Cardiac muscle cell (in vitro differentiated cells and primary cell): Measurements from ENCODE around the gene ROBO2. TPM values are rescaled to one million over a fixed set of nuclear protein-coding genes. Genes with fewer than 3 reads are reported as not detected.

Experiments used
- DNase-seq, 2 donors: peaks; one replicate each; pipeline versions ENCODE4 v3.0.0 to v3.0.0-alpha.2; 2010 to 2017; ENCODE audit warnings: low read depth in 1 of 2, low spot score in 1 of 2
- H3K27ac ChIP-seq: fragments of 200-600 bp; sonication (generic); 2 replicates; pipeline ENCODE4 v1.5.1; 2016
- H3K27me3 ChIP-seq: fragments of 200-600 bp; sonication (generic); 2 replicates; pipeline ENCODE4 v1.6.0; 2016; ENCODE audit warnings: control low read depth
- H3K36me3 ChIP-seq: fragments of 200-600 bp; sonication (generic); 2 replicates; pipeline ENCODE4 v1.5.1; 2016; ENCODE audit warnings: control low read depth
- H3K4me1 ChIP-seq: fragments of 200-600 bp; sonication (generic); 2 replicates; pipeline ENCODE4 v1.8.1; 2017; ENCODE audit warnings: low read depth, mild to moderate bottlenecking, mixed run types
- H3K4me3 ChIP-seq: fragments of 200-600 bp; sonication (generic); 2 replicates; pipeline ENCODE4 v1.5.1; 2016; ENCODE audit warnings: mild to moderate bottlenecking
- H3K9me3 ChIP-seq: fragments of 200-600 bp; sonication (generic); 2 replicates; pipeline ENCODE4 v1.5.1; 2017; ENCODE audit warnings: low read depth, mild to moderate bottlenecking, control low read depth
- CTCF ChIP-seq: IDR thresholded peaks from 2 replicates; pipeline ENCODE4 v1.5.1; 2012; ENCODE audit warnings: low read depth, mild to moderate bottlenecking, low read length
- polyA plus RNA-seq: library from polyadenylated mRNA; unstranded; fragments of >200 nt; fragmentation: Nextera tagmentation; extraction: Ambion mirVana; gene quantifications from 2 replicates; pipeline ENCODE4 v1.2.1, GENCODE V29; 2016
- total RNA-seq: library from RNA; depleted of rRNA; stranded (reverse); fragments of >200 nt; gene quantifications from 2 replicates; pipeline ENCODE4 v1.2.3, GENCODE V29; 2016

The ROBO2 gene
- total and polyA plus RNA-seq, 2 experiments from 2014 or later: 13.5 to 39.4 TPM

- Histone ChIP-seq H3K27ac (no peak overlapping the region), H3K27me3 (no peaks in the 10 kb centered on the region), H3K4me1 (peaks cover 7% of the 10 kb centered on the region), H3K4me3 (no peak overlapping the region), H3K36me3 (no peaks in the 10 kb centered on the region), H3K9me3 (no peaks in the 10 kb centered on the region)
- DNase-seq: no peak
- no peak for TF ChIP-seq CTCF
These were observed 325.3 kb downstream of the ROBO2 start for GRCh38 chr3:77365152-77365551.

GRCh38 chr3:77370413-77370812 lies 330.5 kb downstream of the ROBO2 start:
- H3K9me3 ChIP-seq: no peaks in the 10 kb centered on the region

GRCh38 chr3:77372018-77372417 lies 332.1 kb downstream of the ROBO2 start:
- Histone ChIP-seq H3K9me3 (no peaks in the 10 kb centered on the region), H3K27me3 (no peaks in the 10 kb centered on the region), H3K4me3 (no peak overlapping the region), H3K4me1 (no peaks in the 10 kb centered on the region), H3K27ac (no peak overlapping the region), H3K36me3 (no peaks in the 10 kb centered on the region)
- no peak for DNase-seq
- TF ChIP-seq CTCF: no peak

More at GRCh38 chr3:77370413-77370812, 330.5 kb downstream of the ROBO2 start:
- TF ChIP-seq CTCF: no peak
- peak in 1 of 2 donors; percentile 8 for DNase-seq
- no peaks in the 10 kb centered on the region for H3K36me3 ChIP-seq
- H3K4me1 ChIP-seq: no peaks in the 10 kb centered on the region
- no peak overlapping the region for H3K27ac ChIP-seq
- H3K4me3 ChIP-seq: no peak overlapping the region
- no peaks in the 10 kb centered on the region for H3K27me3 ChIP-seq

- no peaks in the 10 kb centered on the region for H3K4me1 ChIP-seq
- no peak overlapping the region for H3K27ac ChIP-seq
- no peak overlapping the region for H3K4me3 ChIP-seq
- no peaks in the 10 kb centered on the region for H3K36me3 ChIP-seq
- TF ChIP-seq CTCF: no peak
- no peaks in the 10 kb centered on the region for H3K9me3 ChIP-seq
- no peaks in the 10 kb centered on the region for H3K27me3 ChIP-seq
- DNase-seq: no peak
These were observed 332.9 kb downstream of the ROBO2 start for GRCh38 chr3:77372634-77373346.

GRCh38 chr3:77373619-77374018 lies 333.7 kb downstream of the ROBO2 start:
- Histone ChIP-seq H3K9me3 (no peaks in the 10 kb centered on the region), H3K36me3 (no peaks in the 10 kb centered on the region), H3K4me1 (no peaks in the 10 kb centered on the region), H3K27me3 (no peaks in the 10 kb centered on the region), H3K27ac (no peak overlapping the region), H3K4me3 (no peak overlapping the region)
- no peak for TF ChIP-seq CTCF
- no peak for DNase-seq

GRCh38 chr3:77376511-77376910 lies 336.6 kb downstream of the ROBO2 start:
- no peak overlapping the region for H3K27ac ChIP-seq
- no peaks in the 10 kb centered on the region for H3K9me3 ChIP-seq
- no peaks in the 10 kb centered on the region for H3K36me3 ChIP-seq
- H3K4me3 ChIP-seq: no peak overlapping the region
- TF ChIP-seq CTCF: no peak
- H3K4me1 ChIP-seq: no peaks in the 10 kb centered on the region
- H3K27me3 ChIP-seq: no peaks in the 10 kb centered on the region
- DNase-seq: no peak
